Tibial nerve (tissue), 3 donors: ENCODE results near the gene CCL16.

Source experiments
- CTCF ChIP-seq, 5 experiments: fragments of 200-600 bp in 3 of 5; fragments of 450-650 bp in 2 of 5; sonication (generic) in 3 of 5; IDR thresholded peaks; one replicate each; pipeline ENCODE4 v1.5.1; 2016 to 2019; ENCODE audit warnings: antibody characterized with exemption in 5 of 5, mild to moderate bottlenecking in 3 of 5, moderate library complexity in 2 of 5
- POLR2A ChIP-seq, 2 donors: fragments of 450-650 bp; IDR thresholded peaks; one replicate each; pipeline ENCODE4 v1.6.1; 2017; ENCODE audit warnings: antibody characterized with exemption in 2 of 2, mild to moderate bottlenecking in 2 of 2, moderate library complexity in 2 of 2

DNA sequence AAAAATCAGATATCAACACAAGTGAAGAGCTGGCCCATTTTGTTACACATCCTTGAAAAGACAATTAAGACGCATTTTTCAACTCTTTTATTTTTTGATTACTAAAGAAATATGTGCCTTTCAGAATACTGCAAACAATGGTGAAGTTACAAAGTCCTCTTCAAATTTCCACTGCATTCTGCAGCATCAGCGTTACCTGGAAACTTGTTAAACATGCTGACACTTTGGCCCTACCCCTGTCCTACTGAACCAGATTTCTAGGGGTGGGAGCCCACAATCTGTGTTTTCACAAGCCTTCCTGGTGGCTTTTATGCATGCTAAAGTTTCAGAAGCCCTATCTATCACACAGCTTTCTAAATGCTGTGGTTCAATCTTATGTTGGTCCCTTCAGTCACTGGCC lies 9.8 kb upstream of the CCL16 start:
- TF ChIP-seq CTCF (IDR thresholded peaks at IDR 0.05) (no peak), POLR2A (IDR thresholded peaks at IDR 0.05) (no peak)
